Liver (tissue), 9 donors: ENCODE data around the gene NLRP12. TPM values are rescaled to one million over a fixed set of nuclear protein-coding genes. Genes with fewer than 3 reads are reported as not detected.

Experiments
- DNase-seq: peaks from one replicate; pipeline ENCODE4 v3.0.0-alpha.2; 2017; ENCODE audit warnings: low spot score
- H3K27ac ChIP-seq, 2 donors: one replicate each; pipeline ENCODE4 v1.7.0; 2013; ENCODE audit warnings: inconsistent platforms in 2 of 2, low read length in 2 of 2, control low read depth in 1 of 2, low read depth in 1 of 2, mild to moderate bottlenecking in 1 of 2
- H3K27me3 ChIP-seq, 4 donors: one replicate each; pipeline versions ENCODE4 v1.6.1 to v1.7.0; 2013; ENCODE audit warnings: low read length in 3 of 4, inconsistent platforms in 1 of 4, mild to moderate bottlenecking in 1 of 4, moderate library complexity in 1 of 4; ENCODE audit not compliant: control insufficient read depth in 4 of 4, insufficient read depth in 4 of 4
- H3K36me3 ChIP-seq, 4 donors: one replicate each; pipeline versions ENCODE4 v1.6.1 to v1.7.0; 2013; ENCODE audit warnings: low read length in 3 of 4, mild to moderate bottlenecking in 3 of 4, low read depth in 1 of 4, moderate library complexity in 1 of 4; ENCODE audit not compliant: control insufficient read depth in 4 of 4, insufficient read depth in 3 of 4
- H3K4me1 ChIP-seq, 4 donors: one replicate each; pipeline versions ENCODE4 v1.6.1 to v1.7.0; 2013; ENCODE audit warnings: low read length in 3 of 4, mild to moderate bottlenecking in 3 of 4, moderate library complexity in 1 of 4; ENCODE audit not compliant: control insufficient read depth in 4 of 4, insufficient read depth in 4 of 4
- H3K4me3 ChIP-seq, 3 donors: one replicate each; pipeline versions ENCODE4 v1.6.1 to v1.7.0; 2013; ENCODE audit warnings: low read length in 3 of 3, control low read depth in 1 of 3, low read depth in 1 of 3, mild to moderate bottlenecking in 1 of 3
- H3K9ac ChIP-seq, 2 donors: one replicate each; pipeline ENCODE4 v1.7.0; 2013; ENCODE audit warnings: low read length in 2 of 2, mild to moderate bottlenecking in 2 of 2, moderate library complexity in 2 of 2, control low read depth in 1 of 2, low read depth in 1 of 2
- H3K9me3 ChIP-seq, 4 donors: one replicate each; pipeline versions ENCODE4 v1.6.1 to v1.7.0; 2013; ENCODE audit warnings: low read length in 3 of 4; ENCODE audit not compliant: control insufficient read depth in 4 of 4
- FOXA1 ChIP-seq: IDR thresholded peaks from 2 replicates; pipeline ENCODE4 v1.6.1; 2016; ENCODE audit warnings: antibody characterized with exemption
- FOXA2 ChIP-seq: IDR thresholded peaks from 2 replicates; pipeline ENCODE4 v1.6.1; 2016; ENCODE audit warnings: antibody characterized with exemption
- GABPA ChIP-seq, 2 donors: IDR thresholded peaks in 1 of 2; conservative IDR thresholded peaks in 1 of 2; 2 replicates each; pipeline ENCODE4 v1.6.1; 2016; ENCODE audit warnings: antibody characterized with exemption in 2 of 2, mild to moderate bottlenecking in 1 of 2, moderate library complexity in 1 of 2
- HNF4A ChIP-seq, 2 donors: conservative IDR thresholded peaks; 2 replicates each; pipeline ENCODE4 v1.6.1; 2016; ENCODE audit warnings: antibody characterized with exemption in 2 of 2, mild to moderate bottlenecking in 2 of 2
- JUND ChIP-seq, 2 donors: IDR thresholded peaks; 2 replicates each; pipeline ENCODE4 v1.6.1; 2016; ENCODE audit warnings: antibody characterized with exemption in 2 of 2
- NR2F2 ChIP-seq: IDR thresholded peaks from 2 replicates; pipeline ENCODE4 v1.6.1; 2016; ENCODE audit warnings: antibody characterized with exemption
- RAD21 ChIP-seq, 2 donors: IDR thresholded peaks; 2 replicates each; pipeline ENCODE4 v1.6.1; 2016; ENCODE audit warnings: antibody characterized with exemption in 2 of 2, mild to moderate bottlenecking in 2 of 2
- RXRA ChIP-seq, 2 donors: IDR thresholded peaks; 2 replicates each; pipeline ENCODE4 v1.6.1; 2017 to 2018; ENCODE audit warnings: antibody characterized with exemption in 2 of 2, mild to moderate bottlenecking in 1 of 2
- SP1 ChIP-seq: IDR thresholded peaks from 2 replicates; pipeline ENCODE4 v1.6.1; 2018; ENCODE audit warnings: antibody characterized with exemption, mild to moderate bottlenecking
- TAF1 ChIP-seq: conservative IDR thresholded peaks from 2 replicates; pipeline ENCODE4 v1.6.1; 2016; ENCODE audit warnings: antibody characterized with exemption, mild to moderate bottlenecking
- YY1 ChIP-seq: IDR thresholded peaks from 2 replicates; pipeline ENCODE4 v1.6.1; 2016; ENCODE audit warnings: antibody characterized with exemption, mild to moderate bottlenecking
- WGBS: extraction: QIAGEN DNeasy Blood & Tissue Kit; methylation state at CpG from one replicate; pipeline ENCODE4 v1.1.7; 2013; 5-methylcytosine and 5-hydroxymethylcytosine counted together
- polyA plus RNA-seq, 2 donors: library from polyadenylated mRNA; stranded (reverse) in 1 of 2; unstranded in 1 of 2; fragments of 200-250 nt in 1 of 2; fragments of >200 nt in 1 of 2; fragmentation: Nextera tagmentation in 1 of 2; extraction: Ambion mirVana in 1 of 2; gene quantifications; one replicate each; pipeline versions ENCODE4 v1.2.1 to v1.2.3, GENCODE V29; 2013 to 2015
- total RNA-seq, 2 donors: library from RNA; depleted of rRNA; stranded (reverse); fragments of >200 nt; gene quantifications; one replicate each; pipeline ENCODE4 v1.2.3, GENCODE V29; 2014
- TF ChIP-seq, protein P1 (sequence below): IDR thresholded peaks from 2 replicates; pipeline ENCODE4 v1.6.1; 2016; ENCODE audit warnings: antibody characterized with exemption
- TF ChIP-seq, protein P2 (sequence below): fragments of 150-350 bp; IDR thresholded peaks from 2 replicates; pipeline ENCODE4 v1.5.1; 2017; ENCODE audit warnings: improper control_type of control experiment, low read depth, low read length; ENCODE audit not compliant: missing input control
- TF ChIP-seq, protein P3 (sequence below): IDR thresholded peaks from 2 replicates; pipeline ENCODE4 v1.6.1; 2016; ENCODE audit warnings: antibody characterized with exemption
- donor health status: healthy.
- donor health status: healthy.
- donor health status: healthy.
- donor health status: healthy.
- donor health status: healthy.

The NLRP12 gene
- total and polyA plus RNA-seq, 4 donors, result 0.10 to 1.8 (median 0.58) TPM

DNA sequence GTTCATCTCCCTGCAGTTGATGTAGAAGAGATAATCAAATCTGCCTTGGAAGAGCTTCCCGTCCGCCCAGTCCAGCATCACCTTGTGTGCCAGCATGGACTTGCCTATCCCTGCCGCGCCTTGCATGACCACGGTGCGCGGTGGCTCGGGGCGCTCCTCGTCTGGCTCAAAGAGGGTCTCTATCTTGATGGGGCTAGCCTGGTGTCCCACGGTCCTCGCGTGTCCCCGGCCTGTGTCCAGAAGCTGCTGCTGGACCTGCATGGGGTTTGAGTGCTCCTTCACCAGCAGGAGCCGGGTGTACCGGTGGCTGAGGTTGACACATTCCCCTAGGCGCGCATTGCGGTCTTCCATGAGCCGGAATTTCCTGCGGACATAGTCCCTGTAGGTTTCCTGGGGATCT, 13.2 kb downstream of the NLRP12 start:
- 93% methylated on average over 21 of the region's 21 CpGs for WGBS
- no peak for DNase-seq
- Histone ChIP-seq H3K36me3 (no peaks in the 10 kb centered on the region), H3K4me3 (no peak overlapping the region), H3K27me3 (no peaks in the 10 kb centered on the region), H3K27ac (no peak overlapping the region), H3K4me1 (no peaks in the 10 kb centered on the region), H3K9ac (no peak overlapping the region), H3K9me3 (no peaks in the 10 kb centered on the region)
- TF ChIP-seq GABPA (IDR thresholded peaks at IDR 0.05 in 1 of 2, conservative IDR thresholded peaks at IDR 0.05 in 1 of 2), result no peak

DNA sequence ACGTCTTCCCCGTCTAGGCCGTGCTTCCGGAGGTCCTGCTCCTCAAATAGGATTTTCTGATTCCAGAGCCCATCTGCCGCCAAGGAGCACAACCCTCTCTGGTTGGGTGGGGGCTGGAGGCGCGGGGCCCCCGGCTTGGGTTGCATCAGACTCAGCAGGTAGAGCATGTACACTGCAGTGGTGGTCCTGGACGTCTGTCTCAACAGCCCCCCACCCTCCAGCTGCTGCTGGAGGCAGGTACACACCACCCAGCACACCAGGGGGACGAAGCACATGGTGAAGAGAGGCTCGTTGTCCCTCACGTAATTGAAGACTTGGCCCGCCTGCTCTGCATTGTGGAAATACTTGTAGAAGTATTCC, 13.9 kb downstream of the NLRP12 start:
- TF ChIP-seq NR2F2 (no peak), RXRA (IDR thresholded peaks at IDR 0.05) (no peak), TAF1 (no peak), SP1 (no peak), RAD21 (IDR thresholded peaks at IDR 0.05) (no peak)
- TF ChIP-seq, protein P1, sequence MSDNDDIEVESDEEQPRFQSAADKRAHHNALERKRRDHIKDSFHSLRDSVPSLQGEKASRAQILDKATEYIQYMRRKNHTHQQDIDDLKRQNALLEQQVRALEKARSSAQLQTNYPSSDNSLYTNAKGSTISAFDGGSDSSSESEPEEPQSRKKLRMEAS, result no peak
- no peak overlapping the region for H3K9ac ChIP-seq
- H3K4me3 ChIP-seq, result no peak overlapping the region
- WGBS, result 75% methylated on average over 13 of the region's 13 CpGs
- H3K27me3 ChIP-seq, result no peaks in the 10 kb centered on the region
- H3K9me3 ChIP-seq, result no peaks in the 10 kb centered on the region
- no peak for DNase-seq
- H3K27ac ChIP-seq, result no peak overlapping the region
- H3K36me3 ChIP-seq, result no peaks in the 10 kb centered on the region
- H3K4me1 ChIP-seq, result no peaks in the 10 kb centered on the region

DNA sequence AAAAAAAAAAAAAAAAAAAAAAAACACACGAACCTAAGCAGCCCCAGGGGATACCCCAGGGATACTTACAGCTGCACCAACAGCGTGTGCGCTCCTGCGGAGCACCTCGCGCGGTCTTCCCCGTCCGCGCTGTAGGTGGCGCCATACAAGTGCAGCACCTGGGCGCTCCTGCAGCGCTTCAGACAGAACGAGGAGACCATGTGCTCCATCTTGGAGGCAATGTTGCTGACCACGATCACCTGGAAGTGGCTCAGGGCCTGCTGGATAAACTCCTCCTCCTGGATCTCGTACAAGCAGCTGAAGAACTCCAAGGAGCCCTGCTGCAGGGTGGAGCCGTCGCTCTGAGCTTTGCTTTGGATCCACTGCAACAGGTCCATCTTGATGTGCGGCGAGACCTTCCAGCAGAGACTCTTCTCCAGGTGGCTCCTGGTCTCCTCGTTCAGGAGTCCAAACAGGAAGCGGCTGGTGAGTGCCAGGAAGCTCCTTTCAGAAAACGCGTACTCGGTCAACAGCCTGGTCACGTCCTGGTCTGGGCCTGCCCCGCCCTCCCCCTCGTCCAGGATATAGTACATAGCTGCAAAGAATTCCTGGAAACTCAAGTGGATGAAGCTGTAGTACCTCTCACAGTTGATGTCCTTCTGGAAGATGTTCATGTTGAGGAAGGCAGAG, 14.5 kb downstream of the NLRP12 start:
- 76% methylated on average over 28 of the region's 28 CpGs for WGBS
- Histone ChIP-seq H3K4me3 (no peak overlapping the region), H3K27me3 (no peaks in the 10 kb centered on the region), H3K4me1 (no peaks in the 10 kb centered on the region), H3K9ac (no peak overlapping the region), H3K27ac (no peak overlapping the region), H3K9me3 (no peaks in the 10 kb centered on the region), H3K36me3 (no peaks in the 10 kb centered on the region)
- TF ChIP-seq, protein P1, result no peak
- TF ChIP-seq, protein P2, sequence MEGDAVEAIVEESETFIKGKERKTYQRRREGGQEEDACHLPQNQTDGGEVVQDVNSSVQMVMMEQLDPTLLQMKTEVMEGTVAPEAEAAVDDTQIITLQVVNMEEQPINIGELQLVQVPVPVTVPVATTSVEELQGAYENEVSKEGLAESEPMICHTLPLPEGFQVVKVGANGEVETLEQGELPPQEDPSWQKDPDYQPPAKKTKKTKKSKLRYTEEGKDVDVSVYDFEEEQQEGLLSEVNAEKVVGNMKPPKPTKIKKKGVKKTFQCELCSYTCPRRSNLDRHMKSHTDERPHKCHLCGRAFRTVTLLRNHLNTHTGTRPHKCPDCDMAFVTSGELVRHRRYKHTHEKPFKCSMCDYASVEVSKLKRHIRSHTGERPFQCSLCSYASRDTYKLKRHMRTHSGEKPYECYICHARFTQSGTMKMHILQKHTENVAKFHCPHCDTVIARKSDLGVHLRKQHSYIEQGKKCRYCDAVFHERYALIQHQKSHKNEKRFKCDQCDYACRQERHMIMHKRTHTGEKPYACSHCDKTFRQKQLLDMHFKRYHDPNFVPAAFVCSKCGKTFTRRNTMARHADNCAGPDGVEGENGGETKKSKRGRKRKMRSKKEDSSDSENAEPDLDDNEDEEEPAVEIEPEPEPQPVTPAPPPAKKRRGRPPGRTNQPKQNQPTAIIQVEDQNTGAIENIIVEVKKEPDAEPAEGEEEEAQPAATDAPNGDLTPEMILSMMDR, result no peak
- TF ChIP-seq FOXA2, result no peak
- TF ChIP-seq RAD21 (IDR thresholded peaks at IDR 0.05), result no peak
- TF ChIP-seq, protein P3, sequence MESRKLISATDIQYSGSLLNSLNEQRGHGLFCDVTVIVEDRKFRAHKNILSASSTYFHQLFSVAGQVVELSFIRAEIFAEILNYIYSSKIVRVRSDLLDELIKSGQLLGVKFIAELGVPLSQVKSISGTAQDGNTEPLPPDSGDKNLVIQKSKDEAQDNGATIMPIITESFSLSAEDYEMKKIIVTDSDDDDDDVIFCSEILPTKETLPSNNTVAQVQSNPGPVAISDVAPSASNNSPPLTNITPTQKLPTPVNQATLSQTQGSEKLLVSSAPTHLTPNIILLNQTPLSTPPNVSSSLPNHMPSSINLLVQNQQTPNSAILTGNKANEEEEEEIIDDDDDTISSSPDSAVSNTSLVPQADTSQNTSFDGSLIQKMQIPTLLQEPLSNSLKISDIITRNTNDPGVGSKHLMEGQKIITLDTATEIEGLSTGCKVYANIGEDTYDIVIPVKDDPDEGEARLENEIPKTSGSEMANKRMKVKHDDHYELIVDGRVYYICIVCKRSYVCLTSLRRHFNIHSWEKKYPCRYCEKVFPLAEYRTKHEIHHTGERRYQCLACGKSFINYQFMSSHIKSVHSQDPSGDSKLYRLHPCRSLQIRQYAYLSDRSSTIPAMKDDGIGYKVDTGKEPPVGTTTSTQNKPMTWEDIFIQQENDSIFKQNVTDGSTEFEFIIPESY, result no peak
- TF ChIP-seq YY1, result no peak
- TF ChIP-seq RXRA (IDR thresholded peaks at IDR 0.05), result no peak
- TF ChIP-seq FOXA1, result no peak
- no peak for TF ChIP-seq JUND (IDR thresholded peaks at IDR 0.05)
- no peak for TF ChIP-seq GABPA (IDR thresholded peaks at IDR 0.05 in 1 of 2, conservative IDR thresholded peaks at IDR 0.05 in 1 of 2)
- TF ChIP-seq NR2F2, result no peak
- TF ChIP-seq HNF4A (conservative IDR thresholded peaks at IDR 0.05), result no peak
- TF ChIP-seq TAF1, result no peak
- no peak for DNase-seq
